K562 (cell line): ENCODE data around the gene BAD. TPM values are rescaled to one million over a fixed set of nuclear protein-coding genes. Genes with fewer than 3 reads are reported as not detected.

Experiments
- EGR1 ChIP-seq: fragments of 450-650 bp; conservative IDR thresholded peaks from 2 replicates; pipeline ENCODE4 v1.6.1; 2017; ENCODE audit warnings: mild to moderate bottlenecking
- LEF1 ChIP-seq: fragments of 450-650 bp; IDR thresholded peaks from 2 replicates; pipeline ENCODE4 v1.6.1; 2016; ENCODE audit warnings: mild to moderate bottlenecking
- NRF1 ChIP-seq, 2 experiments: fragments of 450-650 bp; IDR thresholded peaks in 1 of 2; conservative IDR thresholded peaks in 1 of 2; 2 replicates each; pipeline ENCODE4 v1.6.1; 2014; ENCODE audit warnings: mild to moderate bottlenecking in 2 of 2
- POLR2A ChIP-seq: fragments of 450-650 bp; conservative IDR thresholded peaks from 2 replicates; pipeline ENCODE4 v1.6.1; 2016
- POLR2G ChIP-seq: fragments of 200-400 bp; formaldehyde crosslinking; IDR thresholded peaks from 2 replicates; pipeline ENCODE4 v1.6.1; 2017; ENCODE audit warnings: low read depth, mild to moderate bottlenecking, antibody characterized with exemption, low read length, moderate library complexity
- RBM17 ChIP-seq: fragments of 200-400 bp; formaldehyde crosslinking; IDR thresholded peaks from 2 replicates; pipeline ENCODE4 v1.6.1; 2017; ENCODE audit warnings: low read depth, mild to moderate bottlenecking, low read length, borderline replicate concordance
- SIN3A ChIP-seq, 2 experiments: fragments of 150-350 bp in 1 of 2; IDR thresholded peaks; 2 replicates each; pipeline ENCODE4 v1.6.1; 2011 to 2016; ENCODE audit warnings: borderline replicate concordance in 2 of 2, low read depth in 2 of 2, low read length in 2 of 2, mild to moderate bottlenecking in 2 of 2, moderate library complexity in 2 of 2; ENCODE audit not compliant: control insufficient read depth in 1 of 2
- SMARCA5 ChIP-seq: fragments of 450-650 bp; IDR thresholded peaks from 2 replicates; pipeline ENCODE4 v1.6.1; 2016
- TAF9B ChIP-seq: fragments of 450-650 bp; IDR thresholded peaks from 2 replicates; pipeline ENCODE4 v1.6.1; 2018; ENCODE audit warnings: mild to moderate bottlenecking; ENCODE audit not compliant: partially characterized antibody
- TRIM24 ChIP-seq, 2 experiments: fragments of 450-650 bp; IDR thresholded peaks; 2 replicates each; pipeline ENCODE4 v1.6.1; 2016
- TSC22D4 ChIP-seq: fragments of 450-650 bp; IDR thresholded peaks from 2 replicates; pipeline ENCODE4 v1.6.1; 2016; ENCODE audit warnings: missing genetic modification characterization, missing biosample characterization, control low read depth
- U2AF1 ChIP-seq: fragments of 200-400 bp; formaldehyde crosslinking; optimal IDR thresholded peaks from 2 replicates; pipeline ENCODE3; 2017; ENCODE audit warnings: mild to moderate bottlenecking, low read depth, low read length, moderate library complexity
- ZNF165 ChIP-seq: fragments of 250-450 bp; sonication (Bioruptor Pico); IDR thresholded peaks from 2 replicates; pipeline ENCODE4 v1.4.0; 2020; ENCODE audit warnings: borderline replicate concordance
- polyA plus RNA-seq, 8 experiments: library from polyadenylated mRNA; depleted of rRNA in 4 of 8; stranded (reverse) in 5 of 8; unstranded in 3 of 8; fragments of >200 nt; fragmentation: Nextera tagmentation in 2 of 8; fragmentation: Illumina TruSeq in 1 of 8; extraction: Ambion mirVana in 2 of 8; extraction: Trizol in 1 of 8; gene quantifications; 2 replicates each; pipeline versions ENCODE4 v1.2.1 to v1.2.3, GENCODE V29; 2011 to 2014; ENCODE audit warnings: inconsistent platforms in 1 of 8, missing spikeins in 1 of 8
- total RNA-seq, 7 experiments: library from RNA; depleted of rRNA in 6 of 7; stranded (reverse); fragments of >200 nt in 6 of 7; fragmentation: Illumina TruSeq in 2 of 7; extraction: Trizol in 2 of 7; gene quantifications; 2 replicates each; pipeline versions ENCODE4 v1.2.1 to v1.2.3, GENCODE V29; 2011 to 2021; ENCODE audit warnings: low replicate concordance in 1 of 7
- TF ChIP-seq, protein P1 (sequence below): fragments of 250-450 bp; sonication (Bioruptor Pico); IDR thresholded peaks from 2 replicates; pipeline ENCODE4 v1.8.0; 2021; ENCODE audit warnings: borderline replicate concordance, mild to moderate bottlenecking, moderate library complexity; ENCODE audit not compliant: poor library complexity, severe bottlenecking
- TF ChIP-seq, protein P2 (sequence below): fragments of 200-800 bp; sonication (Bioruptor generic); IDR thresholded peaks from 2 replicates; pipeline ENCODE4 v1.6.1; 2017; ENCODE audit warnings: missing genetic modification characterization, missing compliant biosample characterization
- TF ChIP-seq, protein P3 (sequence below): sonication (generic); formaldehyde crosslinking; IDR thresholded peaks from 2 replicates; pipeline ENCODE4 v1.8.1; 2023; ENCODE audit warnings: mild to moderate bottlenecking, missing genetic modification reagents
- TF ChIP-seq, protein P4 (sequence below): fragments of 200-800 bp; sonication (Bioruptor generic); IDR thresholded peaks from 2 replicates; pipeline ENCODE4 v1.6.1; 2017; ENCODE audit warnings: missing genetic modification characterization, missing compliant biosample characterization
- TF ChIP-seq, protein P5 (sequence below): fragments of 450-650 bp; conservative IDR thresholded peaks from 2 replicates; pipeline ENCODE4 v1.6.1; 2016; ENCODE audit warnings: missing genetic modification characterization, low read depth, mild to moderate bottlenecking, missing compliant biosample characterization, moderate library complexity
- TF ChIP-seq, protein P6 (sequence below): fragments of 450-650 bp; formaldehyde crosslinking; conservative IDR thresholded peaks from 2 replicates; pipeline ENCODE4 v1.4.0; 2022; ENCODE audit warnings: mild to moderate bottlenecking, missing genetic modification characterization

The BAD gene
- total and polyA plus RNA-seq, 9 of the 15 experiments (the other 6 are each of a cell fraction or from before 2014, with no cell fraction given) = 0.61 to 45.6 (median 11.8) TPM

DNA sequence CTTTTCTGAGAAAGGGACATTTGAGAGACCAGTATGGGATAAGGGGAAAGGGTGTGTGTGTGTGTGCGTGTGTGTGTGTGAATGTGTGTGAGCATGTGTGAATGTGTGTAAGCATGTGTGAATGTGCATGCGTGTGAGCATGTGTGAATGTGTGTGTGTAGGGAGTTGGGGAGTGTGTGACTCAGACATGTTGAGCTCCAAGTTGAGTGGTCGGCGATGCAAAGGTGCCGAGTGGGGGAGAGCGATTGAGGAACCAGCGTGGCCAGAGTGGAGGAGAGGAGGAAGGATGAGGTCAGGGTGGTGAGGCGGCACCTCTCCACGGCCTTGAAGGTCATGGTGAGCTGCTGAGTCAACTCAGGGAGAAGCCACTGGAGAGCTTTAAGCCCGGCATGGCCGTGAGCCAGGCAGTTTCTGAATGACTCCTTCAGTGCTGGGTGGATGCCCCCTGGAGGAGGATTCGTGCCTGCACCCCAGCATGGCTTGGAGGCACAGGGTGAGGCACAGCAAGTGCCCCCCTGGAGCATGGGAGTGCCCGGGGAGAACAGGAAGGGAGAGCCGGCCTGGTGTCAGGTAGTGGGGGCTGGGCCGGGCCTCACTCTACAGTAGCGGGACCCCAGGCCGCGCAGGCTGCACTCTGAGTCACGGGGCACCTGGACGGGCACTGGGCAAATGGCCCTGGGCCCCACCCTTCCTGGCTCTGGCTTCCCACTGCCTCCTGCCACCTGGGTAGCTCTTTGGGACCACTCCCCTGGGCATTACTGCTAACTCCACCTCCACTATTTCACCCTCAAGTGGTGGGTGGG, 47.3 kb upstream of the BAD start (continued):
- TF ChIP-seq POLR2G (peak; percentile 59), LEF1 (peak; percentile 83), POLR2A (0 out of 2 replicates have a peak, but pooled peaks have one; percentile 53), U2AF1 (no peak), SIN3A (IDR thresholded peaks at IDR 0.05; ENCODE audit: borderline replicate concordance in 2 of 2, control insufficient read depth in 1 of 2, low read depth in 2 of 2, low read length in 2 of 2) (no peak), TSC22D4 (tag) (no peak), ZNF165 (CRISPR knock-in tag) (no peak), TRIM24 (IDR thresholded peaks at IDR 0.05) (peak; percentile 55 to 79), RBM17 (no peak), EGR1 (no peak), TAF9B (peak; percentile 62), NRF1 (conservative IDR thresholded peaks at IDR 0.05 in 1 of 2, IDR thresholded peaks at IDR 0.05 in 1 of 2) (peak; percentile 53 to 67), SMARCA5 (peak; percentile 96)
- TF ChIP-seq, protein P1, sequence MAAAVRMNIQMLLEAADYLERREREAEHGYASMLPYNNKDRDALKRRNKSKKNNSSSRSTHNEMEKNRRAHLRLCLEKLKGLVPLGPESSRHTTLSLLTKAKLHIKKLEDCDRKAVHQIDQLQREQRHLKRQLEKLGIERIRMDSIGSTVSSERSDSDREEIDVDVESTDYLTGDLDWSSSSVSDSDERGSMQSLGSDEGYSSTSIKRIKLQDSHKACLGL (CRISPR knock-in tag) = no peak
- TF ChIP-seq, protein P2, sequence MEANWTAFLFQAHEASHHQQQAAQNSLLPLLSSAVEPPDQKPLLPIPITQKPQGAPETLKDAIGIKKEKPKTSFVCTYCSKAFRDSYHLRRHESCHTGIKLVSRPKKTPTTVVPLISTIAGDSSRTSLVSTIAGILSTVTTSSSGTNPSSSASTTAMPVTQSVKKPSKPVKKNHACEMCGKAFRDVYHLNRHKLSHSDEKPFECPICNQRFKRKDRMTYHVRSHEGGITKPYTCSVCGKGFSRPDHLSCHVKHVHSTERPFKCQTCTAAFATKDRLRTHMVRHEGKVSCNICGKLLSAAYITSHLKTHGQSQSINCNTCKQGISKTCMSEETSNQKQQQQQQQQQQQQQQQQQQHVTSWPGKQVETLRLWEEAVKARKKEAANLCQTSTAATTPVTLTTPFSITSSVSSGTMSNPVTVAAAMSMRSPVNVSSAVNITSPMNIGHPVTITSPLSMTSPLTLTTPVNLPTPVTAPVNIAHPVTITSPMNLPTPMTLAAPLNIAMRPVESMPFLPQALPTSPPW (CRISPR knock-in tag) = peak; percentile 57
- TF ChIP-seq, protein P3, sequence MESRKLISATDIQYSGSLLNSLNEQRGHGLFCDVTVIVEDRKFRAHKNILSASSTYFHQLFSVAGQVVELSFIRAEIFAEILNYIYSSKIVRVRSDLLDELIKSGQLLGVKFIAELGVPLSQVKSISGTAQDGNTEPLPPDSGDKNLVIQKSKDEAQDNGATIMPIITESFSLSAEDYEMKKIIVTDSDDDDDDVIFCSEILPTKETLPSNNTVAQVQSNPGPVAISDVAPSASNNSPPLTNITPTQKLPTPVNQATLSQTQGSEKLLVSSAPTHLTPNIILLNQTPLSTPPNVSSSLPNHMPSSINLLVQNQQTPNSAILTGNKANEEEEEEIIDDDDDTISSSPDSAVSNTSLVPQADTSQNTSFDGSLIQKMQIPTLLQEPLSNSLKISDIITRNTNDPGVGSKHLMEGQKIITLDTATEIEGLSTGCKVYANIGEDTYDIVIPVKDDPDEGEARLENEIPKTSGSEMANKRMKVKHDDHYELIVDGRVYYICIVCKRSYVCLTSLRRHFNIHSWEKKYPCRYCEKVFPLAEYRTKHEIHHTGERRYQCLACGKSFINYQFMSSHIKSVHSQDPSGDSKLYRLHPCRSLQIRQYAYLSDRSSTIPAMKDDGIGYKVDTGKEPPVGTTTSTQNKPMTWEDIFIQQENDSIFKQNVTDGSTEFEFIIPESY (CRISPR knock-in tag) = 0 out of 2 replicates have a peak, but pooled peaks have one; percentile 55
- TF ChIP-seq, protein P4, sequence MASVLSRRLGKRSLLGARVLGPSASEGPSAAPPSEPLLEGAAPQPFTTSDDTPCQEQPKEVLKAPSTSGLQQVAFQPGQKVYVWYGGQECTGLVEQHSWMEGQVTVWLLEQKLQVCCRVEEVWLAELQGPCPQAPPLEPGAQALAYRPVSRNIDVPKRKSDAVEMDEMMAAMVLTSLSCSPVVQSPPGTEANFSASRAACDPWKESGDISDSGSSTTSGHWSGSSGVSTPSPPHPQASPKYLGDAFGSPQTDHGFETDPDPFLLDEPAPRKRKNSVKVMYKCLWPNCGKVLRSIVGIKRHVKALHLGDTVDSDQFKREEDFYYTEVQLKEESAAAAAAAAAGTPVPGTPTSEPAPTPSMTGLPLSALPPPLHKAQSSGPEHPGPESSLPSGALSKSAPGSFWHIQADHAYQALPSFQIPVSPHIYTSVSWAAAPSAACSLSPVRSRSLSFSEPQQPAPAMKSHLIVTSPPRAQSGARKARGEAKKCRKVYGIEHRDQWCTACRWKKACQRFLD (CRISPR knock-in tag) = peak; percentile 62; the same call in 1 of the 2 replicates
- TF ChIP-seq, protein P5, sequence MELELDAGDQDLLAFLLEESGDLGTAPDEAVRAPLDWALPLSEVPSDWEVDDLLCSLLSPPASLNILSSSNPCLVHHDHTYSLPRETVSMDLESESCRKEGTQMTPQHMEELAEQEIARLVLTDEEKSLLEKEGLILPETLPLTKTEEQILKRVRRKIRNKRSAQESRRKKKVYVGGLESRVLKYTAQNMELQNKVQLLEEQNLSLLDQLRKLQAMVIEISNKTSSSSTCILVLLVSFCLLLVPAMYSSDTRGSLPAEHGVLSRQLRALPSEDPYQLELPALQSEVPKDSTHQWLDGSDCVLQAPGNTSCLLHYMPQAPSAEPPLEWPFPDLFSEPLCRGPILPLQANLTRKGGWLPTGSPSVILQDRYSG (tag) = peak; percentile 59
- TF ChIP-seq, protein P6, sequence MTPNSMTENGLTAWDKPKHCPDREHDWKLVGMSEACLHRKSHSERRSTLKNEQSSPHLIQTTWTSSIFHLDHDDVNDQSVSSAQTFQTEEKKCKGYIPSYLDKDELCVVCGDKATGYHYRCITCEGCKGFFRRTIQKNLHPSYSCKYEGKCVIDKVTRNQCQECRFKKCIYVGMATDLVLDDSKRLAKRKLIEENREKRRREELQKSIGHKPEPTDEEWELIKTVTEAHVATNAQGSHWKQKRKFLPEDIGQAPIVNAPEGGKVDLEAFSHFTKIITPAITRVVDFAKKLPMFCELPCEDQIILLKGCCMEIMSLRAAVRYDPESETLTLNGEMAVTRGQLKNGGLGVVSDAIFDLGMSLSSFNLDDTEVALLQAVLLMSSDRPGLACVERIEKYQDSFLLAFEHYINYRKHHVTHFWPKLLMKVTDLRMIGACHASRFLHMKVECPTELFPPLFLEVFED = peak; percentile 93; the same call in 1 of the 2 replicates
